Measurements from ENCODE around the gene SPPL2A.
"Not testable (repeated sequence)": the region's sequence is repeated elsewhere in the genome, so short reads cannot be mapped to it uniquely, and the experiment has no call there.

SPPL2A gene

GRCh38 chr15:50765195-50765967 lies at the start of gene SPPL2A:
TSS of gene SPPL2A (minus strand) at chr15:50765706. CDS start at chr15:50765533, 173 bp downstream.
- DNase-seq: peak; percentile 17 to 25

GRCh38 chr15:50814634-50815033 lies 49.1 kb upstream of the SPPL2A start:
- no peak for DNase-seq

- DNase-seq: no peak
Observed at GRCh38 chr15:50813865-50814264, 48.4 kb upstream of the SPPL2A start.

- DNase-seq: no peak
Observed at GRCh38 chr15:50813089-50813488, 47.6 kb upstream of the SPPL2A start.

DNA sequence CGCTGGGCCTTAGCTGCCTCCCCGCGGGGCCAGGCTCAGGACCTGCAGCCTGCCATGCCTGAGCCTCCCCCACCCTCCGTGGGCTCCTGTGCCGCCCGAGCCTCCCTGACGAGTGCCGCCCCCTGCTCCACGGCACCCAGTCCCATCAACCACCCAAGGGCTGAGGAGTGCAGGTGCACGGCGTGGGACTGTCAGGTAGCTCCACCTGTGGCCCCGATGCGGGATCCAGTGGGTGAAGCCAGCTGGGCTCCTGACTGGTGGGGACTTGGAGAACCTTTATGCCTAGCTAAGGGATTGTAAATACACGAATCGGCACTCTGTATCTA lies 46.6 kb upstream of the SPPL2A start:
- not testable (repeated sequence) for DNase-seq

- DNase-seq: not testable (repeated sequence)
Observed at GRCh38 chr15:50811461-50812180, 46.1 kb upstream of the SPPL2A start.

GRCh38 chr15:50810128-50810527 lies 44.6 kb upstream of the SPPL2A start:
- no peak for DNase-seq

GRCh38 chr15:50808728-50809127 lies 43.2 kb upstream of the SPPL2A start:
- no peak for DNase-seq

GRCh38 chr15:50803479-50804180 lies 38.1 kb upstream of the SPPL2A start:
- DNase-seq: no peak

- no peak for DNase-seq
Observed at GRCh38 chr15:50800715-50801114, 35.2 kb upstream of the SPPL2A start.

GRCh38 chr15:50798684-50799083 lies 33.2 kb upstream of the SPPL2A start:
- no peak for DNase-seq

- no peak for DNase-seq
Observed at GRCh38 chr15:50797926-50798325, 32.4 kb upstream of the SPPL2A start.

DNA sequence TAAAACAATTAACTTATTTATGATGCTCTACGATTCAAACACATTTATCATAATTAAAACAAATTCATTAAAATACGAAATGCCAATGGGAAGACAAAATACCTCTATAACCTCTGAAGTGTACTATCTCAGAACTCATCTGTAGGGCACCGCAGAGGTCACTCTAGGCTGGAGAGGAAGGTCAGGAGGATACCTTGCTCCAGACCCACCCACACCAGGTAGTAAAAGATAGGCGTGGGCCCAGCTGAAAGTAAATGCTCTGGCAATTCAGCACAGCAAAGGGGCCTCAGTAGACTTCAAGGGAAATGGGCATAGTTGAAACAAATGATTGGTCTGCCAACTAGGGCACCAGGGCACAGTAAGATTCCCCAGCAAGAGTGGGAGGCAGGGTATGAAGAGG lies 26.0 kb upstream of the SPPL2A start:
- no peak for DNase-seq

DNA sequence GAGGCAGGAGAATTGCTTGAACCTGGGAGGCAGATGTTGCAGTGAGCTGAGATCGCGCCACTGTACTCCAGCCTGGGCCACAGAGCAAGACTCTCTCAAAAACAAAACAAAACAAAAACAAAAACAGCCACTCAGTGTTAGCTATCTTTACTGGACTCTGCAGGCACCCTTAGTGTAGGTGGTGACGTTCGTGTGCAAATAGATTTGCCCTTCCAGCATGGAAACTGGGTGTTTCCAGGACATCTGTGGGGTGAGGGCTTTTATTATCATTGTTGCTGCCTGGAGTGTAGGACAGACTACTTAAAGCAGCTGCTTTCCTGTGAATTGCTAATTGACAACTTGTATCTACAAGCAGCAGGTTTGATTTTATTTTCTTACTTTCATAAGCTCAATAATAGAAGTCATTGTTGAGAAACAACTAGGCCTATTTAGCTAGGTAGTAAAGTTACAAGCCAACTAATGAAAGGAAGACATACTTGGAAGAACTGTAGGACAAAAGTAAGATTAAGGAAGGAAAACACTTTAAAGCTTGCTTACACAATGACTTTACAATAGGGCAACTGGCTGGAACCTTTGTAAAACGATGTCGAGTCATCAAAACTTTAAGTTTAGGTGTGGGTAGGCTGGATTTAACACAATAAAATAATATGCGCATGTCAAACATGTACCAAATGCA lies 25.4 kb upstream of the SPPL2A start:
- no peak for DNase-seq

DNA sequence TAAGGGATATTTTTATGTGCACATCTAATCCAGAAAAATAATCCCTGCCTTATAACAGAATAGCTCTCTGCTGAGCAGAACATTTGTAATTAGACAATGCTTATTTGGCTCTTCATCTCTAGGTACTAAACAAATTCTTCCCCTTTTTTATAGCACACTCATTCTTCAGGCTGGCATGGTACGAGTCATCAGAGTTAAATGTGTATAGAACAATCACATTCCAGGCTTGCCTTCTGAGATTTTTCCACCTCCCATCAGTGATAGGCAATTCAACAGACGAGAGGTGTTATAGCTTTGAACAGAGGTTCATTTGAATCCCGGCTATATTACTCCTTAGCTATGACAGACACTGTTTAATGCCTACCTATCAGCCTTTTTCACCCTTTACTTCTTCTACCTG lies 21.4 kb upstream of the SPPL2A start:
- DNase-seq: no peak

DNA sequence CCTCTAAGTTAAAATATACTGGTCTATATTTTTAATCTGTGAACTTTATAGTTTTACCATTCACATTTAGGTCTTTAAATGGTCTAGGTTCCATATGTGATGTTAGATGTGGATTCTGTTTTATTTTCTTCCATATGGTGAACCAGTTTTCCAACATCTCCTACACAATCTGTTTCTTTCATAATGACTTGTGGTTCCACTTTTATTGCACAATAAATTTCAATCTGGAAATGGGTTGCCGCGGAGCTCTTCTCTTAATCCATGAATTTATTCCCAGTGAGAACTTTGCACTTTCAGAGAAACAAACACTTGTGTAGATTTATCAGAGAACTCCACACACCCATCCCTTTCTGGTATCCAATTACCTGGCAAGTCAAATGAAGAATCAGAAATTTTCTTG lies 20.9 kb upstream of the SPPL2A start:
- DNase-seq: no peak

GRCh38 chr15:50783895-50784294 lies 18.4 kb upstream of the SPPL2A start:
- no peak for DNase-seq

DNA sequence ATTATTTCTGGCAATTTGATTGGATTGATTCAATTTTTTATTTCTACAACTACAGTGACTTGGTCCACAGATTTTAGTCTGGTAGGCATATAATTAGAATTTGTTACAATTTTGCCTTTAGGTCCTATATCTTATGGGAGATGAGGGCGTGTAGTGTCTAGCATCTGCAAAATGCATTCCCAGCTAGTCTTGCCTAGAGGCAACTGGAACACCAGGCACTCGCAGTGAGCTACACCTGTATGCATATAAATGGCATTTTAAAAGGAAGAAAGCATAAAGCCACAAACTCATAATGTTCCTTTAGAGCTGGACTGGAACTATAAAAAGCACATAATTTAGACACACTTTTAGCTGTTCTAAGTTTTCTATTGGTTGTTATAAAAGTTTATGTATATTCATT lies 17.9 kb upstream of the SPPL2A start:
- no peak for DNase-seq

- no peak for DNase-seq
Observed at GRCh38 chr15:50778086-50778485, 12.6 kb upstream of the SPPL2A start.

DNA sequence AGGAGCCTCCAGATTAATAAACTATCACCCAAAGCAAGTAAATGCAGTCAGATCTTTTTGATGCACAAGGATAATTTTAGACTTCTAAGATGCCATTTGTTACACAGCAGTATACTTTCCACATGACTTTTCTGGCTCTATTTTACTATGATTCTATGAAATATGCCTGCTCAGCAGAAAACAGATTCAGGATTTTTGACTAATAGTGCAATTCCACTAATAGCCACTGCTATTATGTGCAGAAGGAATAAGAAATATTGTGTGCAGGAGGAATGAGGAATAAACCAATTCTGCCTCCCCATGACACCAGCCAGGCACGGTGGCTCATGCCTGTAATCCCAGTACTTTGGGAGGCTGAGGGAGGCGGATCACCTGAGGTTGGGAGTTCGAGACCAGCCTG lies 11.5 kb upstream of the SPPL2A start:
- no peak for DNase-seq

GRCh38 chr15:50774450-50774849 lies 8.9 kb upstream of the SPPL2A start:
- no peak for DNase-seq

- no peak for DNase-seq
Observed at GRCh38 chr15:50773389-50773788, 7.9 kb upstream of the SPPL2A start.

GRCh38 chr15:50767332-50767861 lies 1.9 kb upstream of the SPPL2A start:
- no peak for DNase-seq

All from NCI-H1930 (cell line).